AG10803 (cell line): Measurements from ENCODE around the gene LEMD2.

Experiments used
- DNase-seq: peaks from one replicate; pipeline ENCODE4 v3.0.0; 2010; ENCODE audit warnings: low read depth
- H3K4me3 ChIP-seq: 2 replicates; pipeline ENCODE4 v1.5.1; 2011; ENCODE audit warnings: mild to moderate bottlenecking, low read length, control low read depth
- CTCF ChIP-seq: conservative IDR thresholded peaks from 2 replicates; pipeline ENCODE4 v1.5.1; 2011; ENCODE audit warnings: mild to moderate bottlenecking, low read length, control low read depth, inconsistent platforms

The LEMD2 gene

DNA sequence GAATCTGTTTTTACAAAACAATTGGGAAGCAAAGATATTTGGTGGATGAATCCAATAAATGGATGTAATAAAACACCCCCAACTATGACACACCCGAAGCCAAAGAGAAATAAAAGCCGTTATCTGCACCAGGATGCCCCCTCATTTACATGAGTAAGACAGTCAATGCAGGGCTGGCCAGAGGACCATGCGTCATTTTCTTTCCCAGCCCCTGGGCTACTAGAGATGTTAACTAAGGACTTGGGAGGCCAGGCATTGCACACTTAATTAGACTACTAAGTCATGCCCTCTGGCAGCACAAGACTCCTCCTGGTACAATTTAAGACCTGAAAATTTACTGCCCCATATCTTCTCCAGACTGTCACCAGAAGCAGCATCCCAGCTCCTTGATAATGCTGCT lies 3.2 kb downstream of the LEMD2 start:
- H3K4me3 ChIP-seq = peak overlapping the region; percentile 10; the same call in 1 of the 2 replicates
- peak; percentile 74 for DNase-seq
- TF ChIP-seq CTCF = no peak

GRCh38 chr6:33784787-33785186 lies 4.1 kb downstream of the LEMD2 start:
- no peak for DNase-seq
- no peak overlapping the region for H3K4me3 ChIP-seq
- no peak for TF ChIP-seq CTCF

DNA sequence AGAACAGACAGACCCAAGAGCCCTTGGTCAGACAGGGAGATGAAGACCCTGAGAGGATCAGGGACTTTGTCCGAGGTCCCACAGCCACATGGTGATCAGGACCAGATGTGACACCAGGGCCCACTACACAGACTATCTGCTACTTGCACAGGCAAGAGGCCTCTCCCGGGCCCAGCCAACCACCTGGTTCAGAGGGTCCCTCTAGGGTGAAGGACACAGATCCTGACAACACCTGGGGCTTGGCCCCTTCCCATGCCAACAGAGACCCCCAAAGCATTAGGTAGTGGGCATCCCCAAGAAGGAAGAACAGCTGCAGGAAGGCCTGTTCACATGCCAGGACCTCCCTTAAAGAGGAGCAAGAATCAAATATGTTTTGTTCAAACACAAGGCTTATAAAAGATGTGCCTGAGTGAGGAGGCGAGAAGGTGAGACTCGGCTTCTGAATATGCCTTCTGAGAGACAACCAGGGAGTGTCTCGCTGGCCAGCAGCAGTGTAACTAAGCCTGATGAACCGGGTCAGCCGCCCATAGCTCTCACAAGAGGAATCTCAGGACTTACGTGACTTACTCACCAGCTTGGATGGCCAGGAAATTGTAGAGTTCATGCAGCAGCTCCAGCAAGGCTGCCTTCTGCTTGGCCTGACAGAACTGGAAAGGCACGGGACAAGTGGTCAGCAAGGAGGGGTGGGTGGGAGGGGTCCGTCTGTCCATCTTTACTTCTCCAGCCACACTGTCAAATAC lies 5.0 kb downstream of the LEMD2 start:
- H3K4me3 ChIP-seq = no peak overlapping the region
- TF ChIP-seq CTCF = no peak
- DNase-seq = no peak

GRCh38 chr6:33782561-33782960 lies 6.4 kb downstream of the LEMD2 start:
- TF ChIP-seq CTCF = no peak
- DNase-seq = no peak
- no peak overlapping the region for H3K4me3 ChIP-seq

DNA sequence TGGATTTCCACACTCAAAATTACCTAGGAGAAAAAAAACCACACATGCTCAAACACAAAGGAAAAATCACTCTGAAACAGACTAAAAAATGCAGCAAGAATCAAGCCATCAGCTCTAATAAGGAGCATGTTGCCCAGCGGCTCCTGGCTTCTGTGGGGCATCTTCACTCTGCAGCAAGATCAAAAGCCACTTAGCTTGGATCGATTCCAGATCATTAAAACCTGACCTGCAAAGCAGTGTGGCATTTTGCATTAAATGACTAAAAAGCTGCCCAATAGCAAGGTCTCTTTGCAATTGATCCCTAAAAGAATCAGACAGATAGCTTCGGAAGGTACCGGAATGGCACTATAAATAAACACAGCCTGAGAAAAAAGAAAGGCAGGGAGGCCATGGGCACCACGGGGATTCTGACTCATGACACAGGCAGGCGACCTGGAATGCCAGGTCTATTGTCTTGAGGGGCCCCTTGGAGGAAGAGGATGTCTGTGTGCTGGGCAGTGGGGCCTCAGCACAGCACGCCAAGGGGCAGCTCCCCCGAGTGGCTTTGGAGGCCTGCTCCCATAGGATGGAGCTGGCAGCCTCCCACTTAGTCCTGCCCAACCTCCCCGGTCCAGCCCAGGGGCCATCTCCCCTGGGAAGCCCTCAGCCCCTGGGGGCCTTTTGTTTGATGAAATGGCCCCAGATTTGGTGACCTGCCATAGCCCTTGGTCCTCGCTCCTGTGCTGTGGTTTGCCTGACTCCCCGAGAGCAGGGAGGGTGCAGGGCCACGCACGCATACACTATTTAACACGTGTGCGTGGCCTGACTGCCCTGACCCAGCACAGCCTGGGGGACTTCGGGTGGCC lies 7.6 kb downstream of the LEMD2 start:
- peak; percentile 60 for DNase-seq
- TF ChIP-seq CTCF = no peak
- no peak overlapping the region for H3K4me3 ChIP-seq

DNA sequence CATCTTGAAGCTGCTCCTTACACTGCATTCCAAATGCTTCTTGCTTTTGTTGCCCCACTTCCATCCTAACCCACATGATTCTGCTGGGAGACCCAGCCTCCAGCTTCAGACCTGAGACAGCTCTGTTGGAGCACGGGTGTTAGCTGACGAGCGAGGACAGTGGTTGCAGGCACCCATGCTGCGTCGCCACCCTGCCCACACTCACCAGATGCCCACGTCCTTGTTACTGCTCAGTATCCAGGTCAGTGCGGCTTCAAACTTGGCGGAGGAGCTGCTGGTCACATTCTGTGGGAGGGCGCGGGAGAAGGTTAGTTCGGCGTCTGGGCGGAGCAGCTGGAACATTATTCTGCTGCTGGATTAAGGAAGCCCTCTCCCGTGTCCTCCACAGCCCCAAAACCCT lies 9.0 kb downstream of the LEMD2 start:
- DNase-seq = no peak
- H3K4me3 ChIP-seq = no peak overlapping the region
- TF ChIP-seq CTCF = no peak

DNA sequence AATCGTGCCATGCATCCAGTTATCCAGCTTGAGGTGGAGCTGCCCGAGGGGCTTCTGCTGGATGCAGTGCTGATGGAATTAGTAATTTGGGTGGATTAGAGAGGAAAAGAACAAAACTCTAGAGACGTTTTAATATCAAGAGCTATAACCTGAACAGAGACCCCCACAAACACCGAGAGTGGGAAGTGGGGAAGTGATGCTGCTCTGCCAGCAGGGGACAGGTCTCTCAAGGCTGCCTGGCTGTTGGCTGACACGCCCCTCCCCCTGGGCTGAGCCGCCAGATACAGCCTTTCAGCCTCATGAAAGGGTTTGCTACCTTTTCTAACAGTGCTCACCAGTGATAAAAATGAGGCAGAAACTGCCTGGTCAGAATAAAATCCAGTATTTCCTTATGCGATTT lies 9.6 kb downstream of the LEMD2 start:
- DNase-seq = no peak
- 0 out of 2 replicates have a peak, but pooled peaks have one; percentile 13 for TF ChIP-seq CTCF
- H3K4me3 ChIP-seq = no peak overlapping the region
